H1 (cell line): ENCODE measurements around the gene HFE. TPM values are rescaled to one million over a fixed set of nuclear protein-coding genes. Genes with fewer than 3 reads are reported as not detected.
A peak's percentile ranks its signal among the peaks of the same experiment; 100 is the strongest.

Experiments used
- ATF3 ChIP-seq: IDR thresholded peaks from 2 replicates; pipeline ENCODE4 v1.6.1; 2011; ENCODE audit warnings: low read depth, mild to moderate bottlenecking, low read length; ENCODE audit not compliant: insufficient read depth
- CBX5 ChIP-seq: fragments of 300-800, 300-1000 bp; sonication (generic); IDR thresholded peaks from 2 replicates; pipeline ENCODE4 v1.7.1; 2016; ENCODE audit warnings: antibody characterized with exemption, low read length, low read depth
- CHD1 ChIP-seq: IDR thresholded peaks from 2 replicates; pipeline ENCODE4 v1.6.1; 2012; ENCODE audit warnings: low read depth, low read length, improper control_type of control experiment
- EGR1 ChIP-seq: IDR thresholded peaks from 2 replicates; pipeline ENCODE4 v1.6.1; 2011; ENCODE audit warnings: low read depth, low read length, borderline replicate concordance
- EP300 ChIP-seq, 2 experiments: IDR thresholded peaks; 1 replicate in 1 of 2; 2 replicates in 1 of 2; pipeline ENCODE4 v1.6.1; 2011 to 2012; ENCODE audit warnings: low read depth in 2 of 2, low read length in 2 of 2, mild to moderate bottlenecking in 2 of 2, borderline replicate concordance in 1 of 2, inconsistent platforms in 1 of 2, moderate library complexity in 1 of 2
- EZH2 ChIP-seq: fragments of 200-600 bp; sonication (generic); IDR thresholded peaks from 2 replicates; pipeline ENCODE4 v1.7.1; 2012; ENCODE audit warnings: low read depth, mild to moderate bottlenecking, moderate library complexity, low read length, inconsistent platforms; ENCODE audit not compliant: severe bottlenecking
- FOSL1 ChIP-seq: IDR thresholded peaks from 2 replicates; pipeline ENCODE4 v1.6.1; 2011; ENCODE audit warnings: mild to moderate bottlenecking, low read depth, low read length, moderate library complexity; ENCODE audit not compliant: insufficient read depth
- GABPA ChIP-seq: IDR thresholded peaks from 2 replicates; pipeline ENCODE4 v1.6.1; 2011; ENCODE audit warnings: mild to moderate bottlenecking, low read length, moderate library complexity, borderline replicate concordance; ENCODE audit not compliant: insufficient read depth
- GTF2F1 ChIP-seq: IDR thresholded peaks from 2 replicates; pipeline ENCODE4 v1.6.1; 2012; ENCODE audit warnings: low read depth, low read length, improper control_type of control experiment, borderline replicate concordance
- HDAC2 ChIP-seq, 2 experiments: fragments of 300-600 bp in 1 of 2; sonication (generic) in 1 of 2; IDR thresholded peaks; 2 replicates each; pipeline ENCODE4 v1.6.1; 2011 to 2012; ENCODE audit warnings: low read depth in 2 of 2, low read length in 2 of 2, mild to moderate bottlenecking in 2 of 2, moderate library complexity in 2 of 2, borderline replicate concordance in 1 of 2, inconsistent platforms in 1 of 2
- KDM1A ChIP-seq: fragments of 200-600, 300-600 bp; sonication (generic); IDR thresholded peaks from 2 replicates; pipeline ENCODE4 v1.7.1; 2016; ENCODE audit warnings: mild to moderate bottlenecking, low read length, borderline replicate concordance
- KDM5A ChIP-seq: fragments of 200-600 bp; IDR thresholded peaks from 2 replicates; pipeline ENCODE4 v1.7.1; 2012; ENCODE audit warnings: mild to moderate bottlenecking, low read length, inconsistent platforms, mixed read lengths
- MAFK ChIP-seq: IDR thresholded peaks from 2 replicates; pipeline ENCODE4 v1.6.1; 2012; ENCODE audit warnings: low read depth, mild to moderate bottlenecking, improper control_type of control experiment, low read length
- POU5F1 ChIP-seq: IDR thresholded peaks from 2 replicates; pipeline ENCODE4 v1.6.1; 2011; ENCODE audit warnings: low read depth, mild to moderate bottlenecking, low read length, moderate library complexity
- SIRT6 ChIP-seq: IDR thresholded peaks from one replicate; pipeline ENCODE4 v1.7.1; 2012; ENCODE audit warnings: low read length, inconsistent platforms
- SP2 ChIP-seq: IDR thresholded peaks from 2 replicates; pipeline ENCODE4 v1.6.1; 2012; ENCODE audit warnings: mild to moderate bottlenecking, low read length, inconsistent platforms
- SUZ12 ChIP-seq: fragments of 200-600 bp; sonication (generic); IDR thresholded peaks from 2 replicates; pipeline ENCODE4 v1.6.1; 2012; ENCODE audit warnings: mild to moderate bottlenecking, inconsistent platforms, low read length, moderate library complexity, mixed read lengths
- TAF1 ChIP-seq: IDR thresholded peaks from 2 replicates; pipeline ENCODE4 v1.6.1; 2011; ENCODE audit warnings: mild to moderate bottlenecking, low read depth, low read length
- TBP ChIP-seq: IDR thresholded peaks from 2 replicates; pipeline ENCODE4 v1.6.1; 2011; ENCODE audit warnings: low read depth, low read length, improper control_type of control experiment
- polyA plus RNA-seq, 7 experiments: library from polyadenylated mRNA; depleted of rRNA in 3 of 7; stranded (reverse) in 5 of 7; unstranded in 2 of 7; fragments of >200 nt in 5 of 7; fragments of 200-250 nt in 2 of 7; gene quantifications; 1 replicate in 5 of 7; 2 replicates in 1 of 7; 4 replicates in 1 of 7; pipeline versions ENCODE4 v1.2.1 to v1.2.3, GENCODE V29; 2011 to 2013; ENCODE audit warnings: missing spikeins in 2 of 7, mixed read lengths in 2 of 7
- total RNA-seq: library from RNA; stranded (reverse); fragmentation: NEBNext Ultra II Directional; extraction: Animal tissue kit (Norgen Biotek cat#: 25700); gene quantifications from 2 replicates; pipeline ENCODE4 v1.2.1, GENCODE V29; 2021
- TF ChIP-seq, protein P1 (sequence below), 3 experiments: IDR thresholded peaks; 1 replicate in 2 of 3; 2 replicates in 1 of 3; pipeline versions ENCODE4 v1.5.1 to v1.6.1; 2011; ENCODE audit warnings: low read length in 3 of 3, mild to moderate bottlenecking in 3 of 3, inconsistent platforms in 2 of 3, low read depth in 1 of 3, moderate library complexity in 1 of 3; ENCODE audit not compliant: insufficient read depth in 1 of 3; ENCODE audit errors: control extremely low read depth in 1 of 3

Gene HFE
- total and polyA plus RNA-seq, 2 of the 8 experiments (the other 6 are each of a cell fraction or from before 2014, with no cell fraction given): 1.6 to 2.0 TPM

DNA sequence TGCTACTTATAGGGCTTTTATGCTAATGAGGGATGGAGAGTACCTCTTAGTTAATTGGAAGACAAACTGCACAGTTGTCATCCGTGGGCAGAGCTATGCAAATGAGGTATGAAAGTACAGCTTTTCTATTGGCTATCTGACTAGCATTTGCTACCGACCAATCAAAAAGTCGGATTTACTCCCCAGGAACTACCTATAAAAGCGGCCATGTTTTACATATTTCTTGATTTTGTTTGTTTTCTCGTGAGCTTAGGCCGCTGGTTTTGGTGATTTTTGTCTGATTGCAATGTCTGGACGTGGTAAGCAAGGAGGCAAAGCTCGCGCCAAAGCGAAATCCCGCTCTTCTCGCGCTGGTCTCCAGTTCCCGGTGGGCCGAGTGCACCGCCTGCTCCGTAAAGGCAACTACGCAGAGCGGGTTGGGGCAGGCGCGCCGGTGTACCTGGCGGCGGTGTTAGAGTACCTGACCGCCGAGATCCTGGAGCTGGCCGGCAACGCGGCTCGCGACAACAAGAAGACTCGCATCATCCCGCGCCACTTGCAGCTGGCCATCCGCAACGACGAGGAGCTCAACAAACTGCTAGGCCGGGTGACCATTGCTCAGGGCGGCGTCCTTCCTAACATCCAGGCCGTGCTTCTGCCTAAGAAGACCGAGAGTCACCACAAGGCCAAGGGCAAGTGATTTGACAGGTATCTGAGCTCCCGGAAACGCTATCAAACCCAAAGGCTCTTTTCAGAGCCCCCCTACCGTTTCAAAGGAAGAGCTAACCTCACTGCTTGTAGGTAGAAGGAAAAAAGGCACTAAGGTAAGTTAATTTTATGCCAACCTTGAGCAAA lies 36.9 kb downstream of the HFE start (continued):
- TF ChIP-seq ATF3: no peak
- no peak for TF ChIP-seq SUZ12
- no peak for TF ChIP-seq KDM5A
- TF ChIP-seq GTF2F1: peak; percentile 97
- TF ChIP-seq EZH2: no peak
- TF ChIP-seq HDAC2 (IDR thresholded peaks at IDR 0.05; ENCODE audit: borderline replicate concordance in 1 of 2, low read depth in 2 of 2, low read length in 2 of 2): no peak
- TF ChIP-seq SIRT6: peak; percentile 30
- TF ChIP-seq EGR1: 0 out of 2 replicates have a peak, but pooled peaks have one; percentile 3
- TF ChIP-seq TAF1: peak; percentile 90
- TF ChIP-seq EP300 (IDR thresholded peaks at IDR 0.05; ENCODE audit: borderline replicate concordance in 1 of 2, low read depth in 2 of 2, low read length in 2 of 2): no peak
- no peak for TF ChIP-seq KDM1A
- no peak for TF ChIP-seq SP2
- TF ChIP-seq GABPA: no peak
- no peak for TF ChIP-seq CHD1
- no peak for TF ChIP-seq MAFK
- TF ChIP-seq POU5F1: no peak
- TF ChIP-seq FOSL1: no peak
- peak; percentile 98 for TF ChIP-seq TBP
- TF ChIP-seq CBX5: no peak
- TF ChIP-seq, protein P1, sequence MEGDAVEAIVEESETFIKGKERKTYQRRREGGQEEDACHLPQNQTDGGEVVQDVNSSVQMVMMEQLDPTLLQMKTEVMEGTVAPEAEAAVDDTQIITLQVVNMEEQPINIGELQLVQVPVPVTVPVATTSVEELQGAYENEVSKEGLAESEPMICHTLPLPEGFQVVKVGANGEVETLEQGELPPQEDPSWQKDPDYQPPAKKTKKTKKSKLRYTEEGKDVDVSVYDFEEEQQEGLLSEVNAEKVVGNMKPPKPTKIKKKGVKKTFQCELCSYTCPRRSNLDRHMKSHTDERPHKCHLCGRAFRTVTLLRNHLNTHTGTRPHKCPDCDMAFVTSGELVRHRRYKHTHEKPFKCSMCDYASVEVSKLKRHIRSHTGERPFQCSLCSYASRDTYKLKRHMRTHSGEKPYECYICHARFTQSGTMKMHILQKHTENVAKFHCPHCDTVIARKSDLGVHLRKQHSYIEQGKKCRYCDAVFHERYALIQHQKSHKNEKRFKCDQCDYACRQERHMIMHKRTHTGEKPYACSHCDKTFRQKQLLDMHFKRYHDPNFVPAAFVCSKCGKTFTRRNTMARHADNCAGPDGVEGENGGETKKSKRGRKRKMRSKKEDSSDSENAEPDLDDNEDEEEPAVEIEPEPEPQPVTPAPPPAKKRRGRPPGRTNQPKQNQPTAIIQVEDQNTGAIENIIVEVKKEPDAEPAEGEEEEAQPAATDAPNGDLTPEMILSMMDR (IDR thresholded peaks at IDR 0.05; ENCODE audit: control extremely low read depth in 1 of 3, insufficient read depth in 1 of 3, low read depth in 1 of 3, low read length in 3 of 3): no peak
